Measurements from ENCODE around the gene MMP24. TPM values are rescaled to one million over a fixed set of nuclear protein-coding genes. Genes with fewer than 3 reads are reported as not detected.

MMP24 gene
- total and polyA plus RNA-seq, 2 of the 13 experiments (the other 11 are each of a cell fraction or from before 2014, with no cell fraction given) = 0.29 to 0.35 TPM

DNA sequence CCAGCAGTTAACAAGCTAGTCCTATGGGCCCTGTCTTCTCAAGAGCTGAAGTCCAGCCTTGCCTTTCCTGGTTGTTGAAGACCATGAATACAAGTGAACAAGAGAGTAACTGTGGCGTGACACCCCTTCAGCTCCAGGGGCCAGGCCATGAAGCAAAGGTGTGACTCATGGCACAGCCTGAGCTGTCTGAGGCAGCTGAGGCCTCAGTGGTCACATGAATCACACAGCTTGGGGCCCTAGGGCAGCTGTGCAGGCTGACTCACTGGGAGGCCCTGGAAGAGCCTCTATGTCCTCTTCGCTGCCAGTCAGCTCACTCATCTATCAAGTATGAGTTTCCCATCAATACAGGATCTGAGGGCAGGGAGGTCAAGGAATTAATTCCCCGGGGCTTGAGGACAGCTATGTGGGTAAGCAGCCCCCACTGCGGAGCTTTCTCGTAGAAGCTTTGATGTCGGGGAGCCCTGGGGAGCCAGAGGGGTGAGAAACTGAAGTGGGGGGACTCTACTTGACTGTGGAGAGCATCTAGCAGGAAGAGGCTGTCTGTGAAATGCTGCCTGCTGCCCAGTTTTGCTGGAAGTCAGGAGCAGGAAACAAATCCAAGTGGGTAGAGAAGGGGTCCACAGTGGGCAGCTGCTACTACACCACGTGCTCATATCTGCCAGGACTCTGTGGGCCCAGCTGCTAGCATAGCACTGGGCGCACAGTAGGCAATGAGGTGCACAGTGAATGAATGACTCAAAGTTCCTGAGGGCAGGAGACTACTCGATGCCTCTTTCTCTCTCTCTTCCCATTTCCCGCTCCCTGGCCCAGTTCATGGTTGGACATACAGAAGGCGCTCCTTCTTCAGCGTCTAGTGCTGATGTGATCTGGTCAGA, 79.4 kb downstream of the MMP24 start (continued):
- TF ChIP-seq SRSF1 (optimal IDR thresholded peaks at IDR 0.05; ENCODE audit: low read depth, low read length) (no peak), HNF1A (IDR thresholded peaks at IDR 0.05; ENCODE audit: low read depth) (0 out of 2 replicates have a peak, but pooled peaks have one; percentile 45), HNF1A (CRISPR knock-in tag; IDR thresholded peaks at IDR 0.05; ENCODE audit: borderline replicate concordance) (peak; percentile 57; the same call in 1 of the 2 replicates), GTF2F1 (IDR thresholded peaks at IDR 0.05; ENCODE audit: low read length) (no peak), TBP (CRISPR knock-in tag; IDR thresholded peaks at IDR 0.05) (no peak), ZNF10 (CRISPR knock-in tag; IDR thresholded peaks at IDR 0.05; ENCODE audit: borderline replicate concordance, low read depth) (no peak), TRIM22 (IDR thresholded peaks at IDR 0.05) (no peak), ZNF281 (CRISPR knock-in tag; IDR thresholded peaks at IDR 0.05; ENCODE audit: borderline replicate concordance) (peak; percentile 3; the same call in 1 of the 2 replicates), RAD51 (IDR thresholded peaks at IDR 0.05; ENCODE audit: borderline replicate concordance) (no peak), RELA (CRISPR knock-in tag; IDR thresholded peaks at IDR 0.05) (0 out of 2 replicates have a peak, but pooled peaks have one; percentile 18)
- TF ChIP-seq, protein P1, sequence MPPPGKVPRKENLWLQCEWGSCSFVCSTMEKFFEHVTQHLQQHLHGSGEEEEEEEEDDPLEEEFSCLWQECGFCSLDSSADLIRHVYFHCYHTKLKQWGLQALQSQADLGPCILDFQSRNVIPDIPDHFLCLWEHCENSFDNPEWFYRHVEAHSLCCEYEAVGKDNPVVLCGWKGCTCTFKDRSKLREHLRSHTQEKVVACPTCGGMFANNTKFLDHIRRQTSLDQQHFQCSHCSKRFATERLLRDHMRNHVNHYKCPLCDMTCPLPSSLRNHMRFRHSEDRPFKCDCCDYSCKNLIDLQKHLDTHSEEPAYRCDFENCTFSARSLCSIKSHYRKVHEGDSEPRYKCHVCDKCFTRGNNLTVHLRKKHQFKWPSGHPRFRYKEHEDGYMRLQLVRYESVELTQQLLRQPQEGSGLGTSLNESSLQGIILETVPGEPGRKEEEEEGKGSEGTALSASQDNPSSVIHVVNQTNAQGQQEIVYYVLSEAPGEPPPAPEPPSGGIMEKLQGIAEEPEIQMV (CRISPR knock-in tag; IDR thresholded peaks at IDR 0.05; ENCODE audit: low read depth) = no peak
- TF ChIP-seq, protein P2, sequence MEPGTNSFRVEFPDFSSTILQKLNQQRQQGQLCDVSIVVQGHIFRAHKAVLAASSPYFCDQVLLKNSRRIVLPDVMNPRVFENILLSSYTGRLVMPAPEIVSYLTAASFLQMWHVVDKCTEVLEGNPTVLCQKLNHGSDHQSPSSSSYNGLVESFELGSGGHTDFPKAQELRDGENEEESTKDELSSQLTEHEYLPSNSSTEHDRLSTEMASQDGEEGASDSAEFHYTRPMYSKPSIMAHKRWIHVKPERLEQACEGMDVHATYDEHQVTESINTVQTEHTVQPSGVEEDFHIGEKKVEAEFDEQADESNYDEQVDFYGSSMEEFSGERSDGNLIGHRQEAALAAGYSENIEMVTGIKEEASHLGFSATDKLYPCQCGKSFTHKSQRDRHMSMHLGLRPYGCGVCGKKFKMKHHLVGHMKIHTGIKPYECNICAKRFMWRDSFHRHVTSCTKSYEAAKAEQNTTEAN (CRISPR knock-in tag; conservative IDR thresholded peaks at IDR 0.05) = peak; percentile 46; the same call in 1 of the 2 replicates
- TF ChIP-seq, protein P3, sequence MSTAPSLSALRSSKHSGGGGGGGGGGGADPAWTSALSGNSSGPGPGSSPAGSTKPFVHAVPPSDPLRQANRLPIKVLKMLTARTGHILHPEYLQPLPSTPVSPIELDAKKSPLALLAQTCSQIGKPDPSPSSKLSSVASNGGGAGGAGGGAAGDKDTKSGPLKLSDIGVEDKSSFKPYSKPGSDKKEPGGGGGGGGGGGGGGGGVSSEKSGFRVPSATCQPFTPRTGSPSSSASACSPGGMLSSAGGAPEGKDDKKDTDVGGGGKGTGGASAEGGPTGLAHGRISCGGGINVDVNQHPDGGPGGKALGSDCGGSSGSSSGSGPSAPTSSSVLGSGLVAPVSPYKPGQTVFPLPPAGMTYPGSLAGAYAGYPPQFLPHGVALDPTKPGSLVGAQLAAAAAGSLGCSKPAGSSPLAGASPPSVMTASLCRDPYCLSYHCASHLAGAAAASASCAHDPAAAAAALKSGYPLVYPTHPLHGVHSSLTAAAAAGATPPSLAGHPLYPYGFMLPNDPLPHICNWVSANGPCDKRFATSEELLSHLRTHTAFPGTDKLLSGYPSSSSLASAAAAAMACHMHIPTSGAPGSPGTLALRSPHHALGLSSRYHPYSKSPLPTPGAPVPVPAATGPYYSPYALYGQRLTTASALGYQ (CRISPR knock-in tag; IDR thresholded peaks at IDR 0.05) = peak; percentile 57; the same call in 1 of the 2 replicates

All from HepG2 (cell line).